ENCODE data around the gene KPNB1.
"Not testable (repeated sequence)": the region's sequence is repeated elsewhere in the genome, so short reads cannot be mapped to it uniquely, and the experiment has no call there.

DNA sequence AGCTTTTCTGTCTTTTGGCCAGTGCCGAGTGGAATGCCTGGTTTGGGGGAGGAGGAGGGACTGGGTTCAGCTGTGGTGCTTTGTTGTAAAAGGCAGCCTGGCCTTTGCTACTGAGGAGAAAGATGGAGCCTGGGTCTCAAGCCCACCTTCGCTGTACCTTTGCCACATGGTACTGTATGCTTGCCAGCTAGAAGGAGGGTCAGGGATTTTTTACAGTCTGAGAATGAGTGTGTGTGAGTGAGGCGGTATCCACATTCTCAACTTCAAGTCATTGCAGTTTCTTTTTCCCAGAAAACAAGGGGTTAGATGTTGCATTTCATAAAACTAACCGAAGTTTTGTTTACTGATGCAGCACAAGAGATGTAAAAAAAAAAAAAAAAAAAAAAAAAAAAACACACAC lies 33.0 kb downstream of the KPNB1 start:
- TF ChIP-seq CTCF (IDR thresholded peaks at IDR 0.05 in 8 of 11, conservative IDR thresholded peaks at IDR 0.05 in 3 of 11); POLR2AphosphoS5 (IDR thresholded peaks at IDR 0.05); POLR2A (IDR thresholded peaks at IDR 0.05): not testable (repeated sequence)

Measured in spleen (tissue), 7 donors.